ENCODE measurements around the gene TCP11L1. TPM values are rescaled to one million over a fixed set of nuclear protein-coding genes. Genes with fewer than 3 reads are reported as not detected.
"Not testable (repeated sequence)": the region's sequence is repeated elsewhere in the genome, so short reads cannot be mapped to it uniquely, and the experiment has no call there.

The TCP11L1 gene
- total RNA-seq, 2 donors from 2014 or later, result 30.7 to 32.9 TPM

GRCh38 chr11:33062137-33062536 lies 22.8 kb downstream of the TCP11L1 start:
- DNase-seq, result no peak
- no peak for ATAC-seq
- intact Hi-C loops (cut with DNase I, micrococcal nuclease), result loop anchor here in 1 of 2 donors (5.0 kb wide), 1 partner anchor 105 kb away; no protein-coding TSS in a partner anchor

GRCh38 chr11:33063326-33063881 lies 24.0 kb downstream of the TCP11L1 start:
- DNase-seq (no peak), ATAC-seq (no peak)
- intact Hi-C loops (cut with DNase I, micrococcal nuclease), result loop anchor here in 1 of 2 donors (5.0 kb wide), 1 partner anchor 106 kb away; no protein-coding TSS in a partner anchor

GRCh38 chr11:33064033-33064825 lies 24.9 kb downstream of the TCP11L1 start:
- DNase-seq (no peak), ATAC-seq (no peak)
- intact Hi-C loops (cut with DNase I, micrococcal nuclease), result loop anchor here (2.0 to 5.0 kb wide), 2 partner anchors 103 to 107 kb away; no protein-coding TSS in a partner anchor

GRCh38 chr11:33064866-33065265 lies 25.5 kb downstream of the TCP11L1 start:
- no peak for ATAC-seq
- no peak for DNase-seq
- intact Hi-C loops (cut with DNase I, micrococcal nuclease), result loop anchor here (2.0 to 5.0 kb wide), 2 partner anchors 104 to 108 kb away; no protein-coding TSS in a partner anchor

- intact Hi-C loops (cut with DNase I, micrococcal nuclease), result loop anchor here in 1 of 2 donors (2.0 kb wide), 1 partner anchor 105 kb away; no protein-coding TSS in a partner anchor
- peak; percentile 57 for ATAC-seq
- DNase-seq, result peak; percentile 58 to 80
Observed at GRCh38 chr11:33065445-33066178, 26.2 kb downstream of the TCP11L1 start.

- no peak for ATAC-seq
- no peak for DNase-seq
- intact Hi-C loops (cut with DNase I, micrococcal nuclease), result no loop called here
Observed at GRCh38 chr11:33067294-33067693, 27.9 kb downstream of the TCP11L1 start.

- intact Hi-C loops (cut with DNase I, micrococcal nuclease), result no loop called here
- no peak for ATAC-seq
Observed at GRCh38 chr11:33068611-33069340, 29.4 kb downstream of the TCP11L1 start.

GRCh38 chr11:33072465-33072864 lies 33.1 kb downstream of the TCP11L1 start:
- ATAC-seq (no peak), DNase-seq (no peak)
- intact Hi-C loops (cut with DNase I, micrococcal nuclease), result no loop called here

More at GRCh38 chr11:33068611-33069340, 29.4 kb downstream of the TCP11L1 start:
- no peak for DNase-seq

GRCh38 chr11:33083918-33084317 lies 44.5 kb downstream of the TCP11L1 start:
- intact Hi-C loops (cut with DNase I, micrococcal nuclease), result no loop called here
- DNase-seq (no peak), ATAC-seq (no peak)

GRCh38 chr11:33086017-33086416 lies 46.6 kb downstream of the TCP11L1 start:
- DNase-seq (no peak), ATAC-seq (no peak)
- intact Hi-C loops (cut with DNase I, micrococcal nuclease), result no loop called here

- ATAC-seq, result no peak
Observed at GRCh38 chr11:33089776-33090175, 50.4 kb downstream of the TCP11L1 start.

GRCh38 chr11:33094157-33094556 lies 54.8 kb downstream of the TCP11L1 start:
- intact Hi-C loops (cut with DNase I, micrococcal nuclease), result no loop called here
- ATAC-seq, result no peak
- DNase-seq, result no peak

More at GRCh38 chr11:33089776-33090175, 50.4 kb downstream of the TCP11L1 start:
- DNase-seq, result no peak
- intact Hi-C loops (cut with DNase I, micrococcal nuclease), result no loop called here

- intact Hi-C loops (cut with DNase I, micrococcal nuclease), result no loop called here
- DNase-seq (no peak), ATAC-seq (no peak)
Observed at GRCh38 chr11:33103836-33104235, 64.5 kb downstream of the TCP11L1 start.

GRCh38 chr11:33109294-33109895 lies 70.0 kb downstream of the TCP11L1 start:
- intact Hi-C loops (cut with DNase I, micrococcal nuclease), result no loop called here
- no peak for DNase-seq
- ATAC-seq, result peak; percentile 69

GRCh38 chr11:33110083-33110482 lies 70.7 kb downstream of the TCP11L1 start:
- DNase-seq, result no peak
- peak; percentile 41 for ATAC-seq
- intact Hi-C loops (cut with DNase I, micrococcal nuclease), result no loop called here

GRCh38 chr11:33116535-33116934 lies 77.2 kb downstream of the TCP11L1 start:
- DNase-seq (no peak), ATAC-seq (peak; percentile 74)
- intact Hi-C loops (cut with DNase I, micrococcal nuclease), result no loop called here

GRCh38 chr11:33122696-33123095 lies 83.3 kb downstream of the TCP11L1 start:
- DNase-seq; ATAC-seq; intact Hi-C loops (cut with DNase I, micrococcal nuclease): not testable (repeated sequence)

All from left colon (tissue), 2 donors.